GM23248 (cell line): ENCODE measurements around the gene KCMF1.

ENCODE experiments used
- EZH2 ChIP-seq: fragments of 200-600 bp; sonication (generic); IDR thresholded peaks from 2 replicates; pipeline ENCODE4 v1.6.1; 2018; ENCODE audit warnings: antibody characterized with exemption, mild to moderate bottlenecking; ENCODE audit not compliant: insufficient read depth, poor library complexity, severe bottlenecking
- EZH2phosphoT487 ChIP-seq: fragments of 200-600 bp; sonication (generic); IDR thresholded peaks from 2 replicates; pipeline ENCODE4 v1.6.1; 2018; ENCODE audit warnings: antibody characterized with exemption, moderate library complexity, mild to moderate bottlenecking, low read depth; ENCODE audit not compliant: insufficient read depth

GRCh38 chr2:85087541-85087940 lies 116.6 kb downstream of the KCMF1 start:
- TF ChIP-seq EZH2phosphoT487 (no peak), EZH2 (no peak)
